WTC11 (cell line): ENCODE results near the gene IZUMO4.

Experiments used
- CBFB ChIP-seq: sonication (generic); formaldehyde crosslinking; IDR thresholded peaks from 2 replicates; pipeline ENCODE4 v1.8.1; 2022; ENCODE audit warnings: mild to moderate bottlenecking, low read depth, missing genetic modification reagents
- FOXK1 ChIP-seq: sonication (generic); formaldehyde crosslinking; IDR thresholded peaks from 2 replicates; pipeline ENCODE4 v1.8.0; 2022; ENCODE audit warnings: mild to moderate bottlenecking, moderate library complexity, missing genetic modification reagents
- GRHL2 ChIP-seq: fragments of 250-450 bp; sonication (Bioruptor Pico); IDR thresholded peaks from 2 replicates; pipeline ENCODE4 v1.8.0; 2022; ENCODE audit warnings: mild to moderate bottlenecking, moderate library complexity; ENCODE audit not compliant: insufficient replicate concordance, severe bottlenecking
- KAT7 ChIP-seq: sonication (generic); formaldehyde crosslinking; IDR thresholded peaks from 2 replicates; pipeline ENCODE4 v1.8.1; 2023; ENCODE audit warnings: missing genetic modification reagents, mild to moderate bottlenecking, borderline replicate concordance
- NR2C2 ChIP-seq: sonication (generic); formaldehyde crosslinking; IDR thresholded peaks from 2 replicates; pipeline ENCODE4 v1.8.0; 2022; ENCODE audit warnings: mild to moderate bottlenecking, missing genetic modification reagents
- TF ChIP-seq, protein P1 (sequence below): fragments of 200-600 bp; IDR thresholded peaks from 2 replicates; pipeline ENCODE4 v1.8.0; 2022; ENCODE audit warnings: antibody characterized with exemption
- TF ChIP-seq, protein P2 (sequence below): sonication (generic); formaldehyde crosslinking; IDR thresholded peaks from 2 replicates; pipeline ENCODE4 v1.8.0; 2022; ENCODE audit warnings: mild to moderate bottlenecking, missing genetic modification reagents
- TF ChIP-seq, protein P3 (sequence below): sonication (generic); formaldehyde crosslinking; IDR thresholded peaks from 2 replicates; pipeline ENCODE4 v1.8.1; 2023; ENCODE audit warnings: mild to moderate bottlenecking, missing genetic modification reagents
- TF ChIP-seq, protein P4 (sequence below): sonication (generic); formaldehyde crosslinking; IDR thresholded peaks from 2 replicates; pipeline ENCODE4 v1.8.0; 2022; ENCODE audit warnings: mild to moderate bottlenecking, missing genetic modification reagents
- TF ChIP-seq, protein P5 (sequence below): sonication (generic); formaldehyde crosslinking; conservative IDR thresholded peaks from 2 replicates; pipeline ENCODE4 v1.8.1; 2022; ENCODE audit warnings: mild to moderate bottlenecking, missing genetic modification reagents

DNA sequence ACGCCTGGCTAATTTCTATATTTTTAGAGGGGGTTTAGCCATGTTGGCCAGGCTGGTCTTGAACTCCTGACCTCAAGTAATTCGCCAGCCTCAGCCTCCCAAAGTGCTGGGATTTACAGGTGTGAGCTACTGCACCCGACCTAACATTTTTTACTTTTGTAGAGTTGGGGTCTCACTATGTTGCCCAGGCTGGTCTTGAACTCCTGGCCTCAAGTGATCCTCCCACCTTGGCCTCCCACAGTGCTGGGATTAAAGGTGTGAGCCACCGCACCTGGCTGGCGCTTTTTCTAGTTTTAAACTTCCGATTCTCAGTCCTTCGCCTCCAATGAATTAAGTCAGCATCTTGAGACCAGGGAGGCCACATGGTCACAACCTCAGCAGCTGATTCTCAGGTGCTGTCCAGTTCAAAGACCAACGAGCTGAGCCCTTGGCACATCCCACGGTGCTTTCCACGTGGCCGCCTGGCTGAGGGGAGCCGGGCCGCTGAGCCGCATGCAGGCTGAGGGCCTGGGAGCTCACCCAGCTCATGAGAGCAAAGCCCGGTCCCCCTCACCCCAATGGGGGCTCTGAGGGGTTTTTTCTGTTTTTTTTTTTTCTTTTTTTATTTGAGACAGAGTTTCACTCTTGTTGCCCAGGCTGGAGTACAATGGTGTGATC lies 45.6 kb downstream of the IZUMO4 start:
- TF ChIP-seq, protein P1, sequence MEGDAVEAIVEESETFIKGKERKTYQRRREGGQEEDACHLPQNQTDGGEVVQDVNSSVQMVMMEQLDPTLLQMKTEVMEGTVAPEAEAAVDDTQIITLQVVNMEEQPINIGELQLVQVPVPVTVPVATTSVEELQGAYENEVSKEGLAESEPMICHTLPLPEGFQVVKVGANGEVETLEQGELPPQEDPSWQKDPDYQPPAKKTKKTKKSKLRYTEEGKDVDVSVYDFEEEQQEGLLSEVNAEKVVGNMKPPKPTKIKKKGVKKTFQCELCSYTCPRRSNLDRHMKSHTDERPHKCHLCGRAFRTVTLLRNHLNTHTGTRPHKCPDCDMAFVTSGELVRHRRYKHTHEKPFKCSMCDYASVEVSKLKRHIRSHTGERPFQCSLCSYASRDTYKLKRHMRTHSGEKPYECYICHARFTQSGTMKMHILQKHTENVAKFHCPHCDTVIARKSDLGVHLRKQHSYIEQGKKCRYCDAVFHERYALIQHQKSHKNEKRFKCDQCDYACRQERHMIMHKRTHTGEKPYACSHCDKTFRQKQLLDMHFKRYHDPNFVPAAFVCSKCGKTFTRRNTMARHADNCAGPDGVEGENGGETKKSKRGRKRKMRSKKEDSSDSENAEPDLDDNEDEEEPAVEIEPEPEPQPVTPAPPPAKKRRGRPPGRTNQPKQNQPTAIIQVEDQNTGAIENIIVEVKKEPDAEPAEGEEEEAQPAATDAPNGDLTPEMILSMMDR: no peak
- TF ChIP-seq KAT7 (CRISPR knock-in tag) (no peak), FOXK1 (CRISPR knock-in tag) (no peak), CBFB (no peak), NR2C2 (CRISPR knock-in tag) (no peak), GRHL2 (no peak)
- TF ChIP-seq, protein P2, sequence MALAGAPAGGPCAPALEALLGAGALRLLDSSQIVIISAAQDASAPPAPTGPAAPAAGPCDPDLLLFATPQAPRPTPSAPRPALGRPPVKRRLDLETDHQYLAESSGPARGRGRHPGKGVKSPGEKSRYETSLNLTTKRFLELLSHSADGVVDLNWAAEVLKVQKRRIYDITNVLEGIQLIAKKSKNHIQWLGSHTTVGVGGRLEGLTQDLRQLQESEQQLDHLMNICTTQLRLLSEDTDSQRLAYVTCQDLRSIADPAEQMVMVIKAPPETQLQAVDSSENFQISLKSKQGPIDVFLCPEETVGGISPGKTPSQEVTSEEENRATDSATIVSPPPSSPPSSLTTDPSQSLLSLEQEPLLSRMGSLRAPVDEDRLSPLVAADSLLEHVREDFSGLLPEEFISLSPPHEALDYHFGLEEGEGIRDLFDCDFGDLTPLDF (CRISPR knock-in tag): no peak
- TF ChIP-seq, protein P3, sequence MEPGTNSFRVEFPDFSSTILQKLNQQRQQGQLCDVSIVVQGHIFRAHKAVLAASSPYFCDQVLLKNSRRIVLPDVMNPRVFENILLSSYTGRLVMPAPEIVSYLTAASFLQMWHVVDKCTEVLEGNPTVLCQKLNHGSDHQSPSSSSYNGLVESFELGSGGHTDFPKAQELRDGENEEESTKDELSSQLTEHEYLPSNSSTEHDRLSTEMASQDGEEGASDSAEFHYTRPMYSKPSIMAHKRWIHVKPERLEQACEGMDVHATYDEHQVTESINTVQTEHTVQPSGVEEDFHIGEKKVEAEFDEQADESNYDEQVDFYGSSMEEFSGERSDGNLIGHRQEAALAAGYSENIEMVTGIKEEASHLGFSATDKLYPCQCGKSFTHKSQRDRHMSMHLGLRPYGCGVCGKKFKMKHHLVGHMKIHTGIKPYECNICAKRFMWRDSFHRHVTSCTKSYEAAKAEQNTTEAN (CRISPR knock-in tag): no peak
- TF ChIP-seq, protein P4, sequence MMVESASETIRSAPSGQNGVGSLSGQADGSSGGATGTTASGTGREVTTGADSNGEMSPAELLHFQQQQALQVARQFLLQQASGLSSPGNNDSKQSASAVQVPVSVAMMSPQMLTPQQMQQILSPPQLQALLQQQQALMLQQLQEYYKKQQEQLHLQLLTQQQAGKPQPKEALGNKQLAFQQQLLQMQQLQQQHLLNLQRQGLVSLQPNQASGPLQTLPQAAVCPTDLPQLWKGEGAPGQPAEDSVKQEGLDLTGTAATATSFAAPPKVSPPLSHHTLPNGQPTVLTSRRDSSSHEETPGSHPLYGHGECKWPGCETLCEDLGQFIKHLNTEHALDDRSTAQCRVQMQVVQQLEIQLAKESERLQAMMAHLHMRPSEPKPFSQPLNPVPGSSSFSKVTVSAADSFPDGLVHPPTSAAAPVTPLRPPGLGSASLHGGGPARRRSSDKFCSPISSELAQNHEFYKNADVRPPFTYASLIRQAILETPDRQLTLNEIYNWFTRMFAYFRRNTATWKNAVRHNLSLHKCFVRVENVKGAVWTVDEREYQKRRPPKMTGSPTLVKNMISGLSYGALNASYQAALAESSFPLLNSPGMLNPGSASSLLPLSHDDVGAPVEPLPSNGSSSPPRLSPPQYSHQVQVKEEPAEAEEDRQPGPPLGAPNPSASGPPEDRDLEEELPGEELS (CRISPR knock-in tag): no peak
- TF ChIP-seq, protein P5, sequence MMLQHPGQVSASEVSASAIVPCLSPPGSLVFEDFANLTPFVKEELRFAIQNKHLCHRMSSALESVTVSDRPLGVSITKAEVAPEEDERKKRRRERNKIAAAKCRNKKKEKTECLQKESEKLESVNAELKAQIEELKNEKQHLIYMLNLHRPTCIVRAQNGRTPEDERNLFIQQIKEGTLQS (CRISPR knock-in tag): no peak
